ENCODE data around the gene FHL2. TPM values are rescaled to one million over a fixed set of nuclear protein-coding genes. Genes with fewer than 3 reads are reported as not detected.

The FHL2 gene
- total RNA-seq, 1 donor from 2014 or later: 18.5 TPM

DNA sequence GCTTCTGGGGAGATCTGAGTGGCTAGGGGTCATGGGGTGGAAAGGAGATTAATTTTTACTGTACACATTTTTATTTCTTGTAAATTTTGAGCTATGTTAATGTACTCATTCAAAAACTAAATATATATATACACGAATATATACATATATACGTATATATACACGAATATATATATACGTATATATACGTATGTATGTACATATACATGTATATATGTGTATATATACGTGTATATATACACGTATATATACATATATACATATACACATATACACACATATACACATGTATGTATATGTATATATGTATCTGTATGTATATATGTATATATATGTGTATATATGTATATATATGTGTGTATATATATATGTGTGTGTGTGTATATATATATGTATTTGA, 3.0 kb upstream of the FHL2 start:
- Mint-ChIP-seq H3K36me3 (ENCODE audit: low read depth, unreplicated experiment) (no peaks in the 10 kb centered on the region), H3K4me1 (ENCODE audit: unreplicated experiment) (peaks cover 37% of the 10 kb centered on the region), H3K27me3 (ENCODE audit: unreplicated experiment) (peaks cover 5% of the 10 kb centered on the region), H3K4me3 (ENCODE audit: unreplicated experiment) (no peak overlapping the region), H3K9me3 (ENCODE audit: unreplicated experiment) (no peaks in the 10 kb centered on the region), H3K27ac (ENCODE audit: unreplicated experiment) (no peak overlapping the region)
- DNase-seq (ENCODE audit: low spot score): no peak
- TF ChIP-seq, protein P1, sequence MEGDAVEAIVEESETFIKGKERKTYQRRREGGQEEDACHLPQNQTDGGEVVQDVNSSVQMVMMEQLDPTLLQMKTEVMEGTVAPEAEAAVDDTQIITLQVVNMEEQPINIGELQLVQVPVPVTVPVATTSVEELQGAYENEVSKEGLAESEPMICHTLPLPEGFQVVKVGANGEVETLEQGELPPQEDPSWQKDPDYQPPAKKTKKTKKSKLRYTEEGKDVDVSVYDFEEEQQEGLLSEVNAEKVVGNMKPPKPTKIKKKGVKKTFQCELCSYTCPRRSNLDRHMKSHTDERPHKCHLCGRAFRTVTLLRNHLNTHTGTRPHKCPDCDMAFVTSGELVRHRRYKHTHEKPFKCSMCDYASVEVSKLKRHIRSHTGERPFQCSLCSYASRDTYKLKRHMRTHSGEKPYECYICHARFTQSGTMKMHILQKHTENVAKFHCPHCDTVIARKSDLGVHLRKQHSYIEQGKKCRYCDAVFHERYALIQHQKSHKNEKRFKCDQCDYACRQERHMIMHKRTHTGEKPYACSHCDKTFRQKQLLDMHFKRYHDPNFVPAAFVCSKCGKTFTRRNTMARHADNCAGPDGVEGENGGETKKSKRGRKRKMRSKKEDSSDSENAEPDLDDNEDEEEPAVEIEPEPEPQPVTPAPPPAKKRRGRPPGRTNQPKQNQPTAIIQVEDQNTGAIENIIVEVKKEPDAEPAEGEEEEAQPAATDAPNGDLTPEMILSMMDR (IDR thresholded peaks at IDR 0.05; ENCODE audit: unreplicated experiment): no peak

DNA sequence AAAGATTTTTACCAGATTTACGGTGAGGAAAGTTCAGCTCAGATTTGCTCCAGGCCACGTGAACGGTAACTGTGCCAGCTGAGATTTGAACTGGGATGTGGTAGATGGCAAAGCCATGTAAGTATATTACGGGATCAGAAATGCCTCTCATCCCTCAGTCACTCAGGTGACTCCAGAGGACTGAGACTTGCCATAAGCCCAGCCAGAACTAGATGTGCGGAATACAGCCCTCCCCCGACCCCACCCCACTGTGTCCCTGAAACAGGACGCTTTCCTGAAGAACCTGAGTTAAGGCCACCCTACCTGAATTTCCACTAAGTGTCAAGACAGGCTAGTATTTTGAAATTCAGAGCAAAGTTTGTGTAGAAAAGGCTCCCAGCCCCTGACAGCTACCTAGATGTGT, 1.3 kb upstream of the FHL2 start:
- Mint-ChIP-seq H3K27ac (ENCODE audit: unreplicated experiment) (no peak overlapping the region), H3K4me3 (ENCODE audit: unreplicated experiment) (peak overlapping the region; percentile 80), H3K9me3 (ENCODE audit: unreplicated experiment) (no peaks in the 10 kb centered on the region), H3K36me3 (ENCODE audit: low read depth, unreplicated experiment) (no peaks in the 10 kb centered on the region), H3K27me3 (ENCODE audit: unreplicated experiment) (peaks cover 5% of the 10 kb centered on the region), H3K4me1 (ENCODE audit: unreplicated experiment) (peaks cover 46% of the 10 kb centered on the region)
- TF ChIP-seq, protein P1 (IDR thresholded peaks at IDR 0.05; ENCODE audit: unreplicated experiment): no peak
- DNase-seq (ENCODE audit: low spot score): no peak

DNA sequence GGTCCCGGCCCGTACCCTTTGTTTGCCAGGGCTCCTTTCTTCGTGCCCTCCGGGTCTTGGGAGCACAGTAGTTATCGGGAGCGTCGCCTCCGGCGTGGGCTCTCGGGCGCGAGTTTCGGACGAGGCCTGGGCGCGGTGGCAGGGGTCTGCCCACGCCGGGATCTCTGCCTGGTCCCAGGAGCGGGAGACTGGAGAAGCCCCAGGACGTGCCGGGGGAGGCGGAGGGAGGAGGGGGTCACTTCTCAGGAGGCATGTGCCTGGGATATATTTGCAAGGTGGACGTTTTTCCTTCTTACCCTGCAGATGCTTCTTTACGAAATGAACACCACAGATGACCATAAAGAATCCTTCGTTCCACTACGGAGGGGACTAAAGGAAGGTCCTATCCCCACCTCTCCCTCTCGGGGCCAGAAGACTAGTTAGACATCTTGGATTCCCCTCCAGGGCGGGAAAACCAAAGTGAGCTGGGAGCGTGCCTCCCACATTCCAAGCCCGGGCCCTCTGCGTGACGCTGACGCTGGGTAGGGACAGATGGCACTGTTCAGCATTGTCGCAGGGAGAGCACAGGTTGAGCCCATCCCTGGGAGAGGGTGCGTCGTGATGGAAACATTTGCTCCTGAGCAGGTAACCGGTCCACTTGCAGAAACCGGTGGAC, 483 bp upstream of the FHL2 start:
- no peak for DNase-seq (ENCODE audit: low spot score)
- Mint-ChIP-seq H3K4me3 (ENCODE audit: unreplicated experiment) (peak overlapping the region; percentile 45), H3K27me3 (ENCODE audit: unreplicated experiment) (peaks cover 5% of the 10 kb centered on the region), H3K9me3 (ENCODE audit: unreplicated experiment) (no peaks in the 10 kb centered on the region), H3K4me1 (ENCODE audit: unreplicated experiment) (peaks cover 38% of the 10 kb centered on the region), H3K27ac (ENCODE audit: unreplicated experiment) (peak overlapping the region; percentile 0), H3K36me3 (ENCODE audit: low read depth, unreplicated experiment) (no peaks in the 10 kb centered on the region)
- TF ChIP-seq, protein P1 (IDR thresholded peaks at IDR 0.05; ENCODE audit: unreplicated experiment): no peak

DNA sequence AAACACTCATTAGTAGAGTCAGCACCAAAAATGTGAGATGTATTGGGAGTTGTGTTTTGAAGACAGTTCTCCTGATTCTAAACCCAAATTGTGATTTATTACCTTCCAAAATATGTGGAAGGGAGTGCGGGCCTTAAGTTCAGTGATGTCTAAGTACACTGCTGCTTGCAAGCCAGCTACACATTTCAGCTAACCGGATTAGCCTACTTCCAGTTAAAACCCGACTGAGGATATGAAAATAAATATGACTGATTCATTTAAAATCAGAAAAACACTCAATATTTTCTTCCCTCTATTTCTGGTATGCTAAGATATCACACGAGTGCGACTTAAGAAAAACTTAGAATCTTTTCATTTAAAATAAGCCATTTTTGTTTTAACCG, 907 bp downstream of the FHL2 start:
- Mint-ChIP-seq H3K4me1 (ENCODE audit: unreplicated experiment) (peaks cover 29% of the 10 kb centered on the region), H3K27me3 (ENCODE audit: unreplicated experiment) (peaks cover 5% of the 10 kb centered on the region), H3K27ac (ENCODE audit: unreplicated experiment) (peak overlapping the region; percentile 81), H3K4me3 (ENCODE audit: unreplicated experiment) (peak overlapping the region; percentile 95), H3K36me3 (ENCODE audit: low read depth, unreplicated experiment) (no peaks in the 10 kb centered on the region), H3K9me3 (ENCODE audit: unreplicated experiment) (no peaks in the 10 kb centered on the region)
- no peak for DNase-seq (ENCODE audit: low spot score)
- TF ChIP-seq, protein P1 (IDR thresholded peaks at IDR 0.05; ENCODE audit: unreplicated experiment): no peak

DNA sequence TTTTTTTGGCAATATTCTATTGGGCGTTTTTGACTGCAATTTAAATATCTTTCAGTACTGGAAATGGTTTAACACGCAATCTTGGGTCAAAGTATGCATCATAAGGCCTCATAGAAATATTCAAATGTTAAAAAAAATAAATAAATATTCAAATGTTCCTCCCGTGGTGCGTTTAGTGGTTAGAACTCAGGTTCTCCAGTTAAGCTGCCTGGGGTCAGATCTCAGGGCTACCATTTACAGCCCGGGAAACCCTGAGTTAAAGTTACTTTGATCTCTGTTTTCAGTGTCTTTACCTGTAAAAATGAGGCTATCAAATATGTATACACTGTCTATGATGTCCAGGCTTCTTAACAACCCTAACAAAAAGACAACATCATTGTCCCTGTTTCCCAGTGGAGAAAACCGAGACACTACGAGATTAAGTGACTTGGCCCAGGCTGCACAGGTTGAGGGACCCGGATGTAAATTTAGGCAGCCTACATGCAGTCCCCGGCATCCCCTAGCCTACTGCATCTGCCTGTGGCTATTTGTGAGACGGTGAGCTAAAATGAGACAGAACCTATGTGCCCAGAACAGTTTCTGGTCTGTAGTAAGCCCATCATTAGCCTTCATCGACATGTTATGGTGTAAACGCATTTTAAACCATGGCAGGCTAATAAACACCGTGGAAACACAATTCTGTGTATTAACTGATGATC, 1.7 kb downstream of the FHL2 start:
- Mint-ChIP-seq H3K27me3 (ENCODE audit: unreplicated experiment) (peaks cover 5% of the 10 kb centered on the region), H3K27ac (ENCODE audit: unreplicated experiment) (no peak overlapping the region), H3K4me3 (ENCODE audit: unreplicated experiment) (peak overlapping the region; percentile 71), H3K36me3 (ENCODE audit: low read depth, unreplicated experiment) (no peaks in the 10 kb centered on the region), H3K4me1 (ENCODE audit: unreplicated experiment) (peaks cover 30% of the 10 kb centered on the region), H3K9me3 (ENCODE audit: unreplicated experiment) (no peaks in the 10 kb centered on the region)
- TF ChIP-seq, protein P1 (IDR thresholded peaks at IDR 0.05; ENCODE audit: unreplicated experiment): no peak
- DNase-seq (ENCODE audit: low spot score): no peak
